UCSD-AML1 (cell line): Measurements from ENCODE around the gene INS.
"Not testable (repeated sequence)": the region's sequence is repeated elsewhere in the genome, so short reads cannot be mapped to it uniquely, and the experiment has no call there.

Experiments used
- DNase-seq: peaks from one replicate; lab custom pipeline; 2025; ENCODE audit not compliant: unreplicated experiment; lab: John Stamatoyannopoulos, UW

Gene INS

DNA sequence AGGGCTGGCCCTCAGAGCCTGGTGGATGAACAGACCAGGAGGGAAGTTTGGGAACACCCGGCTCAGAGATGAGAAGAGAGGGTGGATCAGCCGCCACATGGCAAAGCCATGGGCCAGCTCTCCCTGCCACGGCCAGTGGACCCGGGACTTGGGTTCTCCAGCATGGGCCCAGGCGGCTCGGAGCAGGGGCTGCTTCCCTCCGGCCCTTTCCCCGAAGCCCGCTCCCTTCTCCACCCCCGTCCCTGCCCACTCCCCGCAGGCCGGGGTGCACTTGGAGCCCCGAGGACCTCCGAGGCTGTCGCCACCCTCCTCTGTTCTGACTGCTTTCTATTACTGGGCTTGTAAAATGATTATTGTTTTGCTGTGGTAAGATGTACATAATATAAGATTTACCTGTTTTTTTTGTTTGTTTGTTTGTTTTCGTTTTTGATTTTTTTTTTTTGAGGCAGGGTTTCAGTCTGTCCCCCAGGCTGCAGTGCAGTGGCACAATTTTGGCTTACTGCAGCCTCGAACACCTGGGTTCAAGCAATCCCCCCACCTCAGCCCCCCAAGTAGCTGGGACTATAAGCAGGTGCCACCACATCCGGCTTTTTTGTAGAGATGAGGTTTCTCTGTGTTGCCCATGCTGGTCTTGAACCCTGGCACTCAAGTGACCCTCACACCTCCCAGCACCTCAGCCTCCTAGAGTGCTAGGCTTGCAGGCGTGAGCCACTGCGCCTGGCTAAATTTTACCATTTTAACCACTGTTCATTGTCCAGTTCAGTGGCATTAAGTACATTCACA, 21.9 kb upstream of the INS start:
- DNase-seq, result no peak

DNA sequence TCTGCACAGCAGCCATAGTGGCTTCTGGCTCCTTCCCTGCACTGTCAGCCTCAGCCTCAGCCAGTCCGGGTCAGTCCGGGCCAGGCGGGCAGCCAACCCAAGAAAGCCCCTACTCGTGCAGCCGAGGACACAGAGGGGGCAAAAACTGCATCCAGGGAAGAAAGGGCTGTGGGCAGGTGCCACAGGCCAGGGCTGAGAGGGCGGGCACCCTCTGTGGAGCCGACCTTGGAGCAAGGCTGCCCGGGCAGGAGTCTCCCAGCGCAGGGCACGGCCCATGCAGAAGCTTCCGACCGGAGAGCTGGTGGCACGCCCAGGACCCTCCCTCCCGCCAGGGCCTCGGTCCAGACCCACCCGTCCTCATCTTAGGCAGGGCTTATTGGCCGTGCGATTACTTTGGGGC, 21.1 kb upstream of the INS start:
- DNase-seq, result no peak

DNA sequence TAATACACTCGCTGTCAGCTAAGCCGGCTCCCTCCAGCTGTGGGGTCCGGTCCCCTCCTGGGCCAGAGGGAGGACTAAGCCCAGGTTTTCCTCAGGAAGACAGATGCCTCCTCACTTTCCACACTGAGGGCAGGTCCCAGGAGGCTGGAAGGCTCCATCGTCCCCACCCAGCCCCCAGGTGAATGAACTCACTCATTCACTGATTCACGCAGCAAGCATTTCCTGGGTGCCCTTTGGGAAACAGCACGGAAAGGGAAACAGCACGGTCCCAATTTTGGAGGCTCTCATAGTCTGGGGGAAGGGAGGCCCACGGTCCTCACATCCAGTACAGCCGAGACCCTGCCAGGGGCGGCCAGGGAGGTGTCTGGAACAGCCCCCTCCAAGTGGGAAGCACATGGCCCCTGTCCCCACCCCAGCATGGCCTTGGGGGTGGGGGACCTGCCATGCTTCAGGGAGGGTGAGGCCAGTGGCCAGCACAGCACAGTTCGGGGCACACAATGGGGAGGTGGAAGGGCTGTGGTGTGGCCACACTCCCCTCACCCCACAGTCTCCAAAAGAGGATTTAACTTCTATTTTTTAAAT, 19.9 kb upstream of the INS start:
- DNase-seq, result no peak

DNA sequence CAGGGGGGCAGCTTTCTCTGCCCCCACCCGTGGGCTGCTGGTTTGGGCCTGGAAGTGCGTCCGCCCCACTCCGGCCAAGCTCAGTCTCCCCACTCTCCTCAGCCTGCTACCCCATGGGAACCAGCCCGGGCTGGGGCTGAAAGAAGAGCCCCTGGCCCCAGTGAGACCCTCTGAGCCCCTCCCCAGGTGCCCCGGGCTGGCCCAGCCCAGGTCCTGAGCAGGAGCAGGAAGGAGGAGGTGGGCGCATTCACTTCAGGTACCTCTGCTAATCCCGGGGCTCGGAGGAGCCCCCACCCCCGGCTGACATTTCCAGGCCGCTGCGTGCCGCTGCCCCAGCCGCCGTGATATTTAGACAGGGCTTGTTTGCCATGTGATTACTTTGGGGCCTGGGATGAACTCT, 19.3 kb upstream of the INS start:
- DNase-seq, result no peak

DNA sequence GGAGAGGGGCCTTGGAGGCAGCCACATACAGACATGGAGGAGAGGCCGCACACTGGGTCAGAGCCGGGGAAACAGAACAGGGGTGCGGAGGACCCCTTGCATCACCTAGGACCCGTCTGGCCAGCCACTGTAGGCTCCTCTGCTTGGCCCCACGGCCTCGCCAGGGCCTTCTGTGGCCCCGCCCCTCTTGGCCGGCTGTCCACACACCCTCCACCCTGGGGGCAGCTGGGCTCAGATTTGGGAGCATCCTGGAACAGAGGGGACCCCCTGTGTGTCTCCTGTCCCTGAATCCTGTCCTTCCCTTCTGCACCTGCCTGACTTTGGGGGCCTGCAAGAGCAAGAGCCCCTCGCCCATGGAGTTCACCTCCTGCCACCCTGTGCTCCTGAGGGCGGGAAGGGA, 18.5 kb upstream of the INS start:
- no peak for DNase-seq

DNA sequence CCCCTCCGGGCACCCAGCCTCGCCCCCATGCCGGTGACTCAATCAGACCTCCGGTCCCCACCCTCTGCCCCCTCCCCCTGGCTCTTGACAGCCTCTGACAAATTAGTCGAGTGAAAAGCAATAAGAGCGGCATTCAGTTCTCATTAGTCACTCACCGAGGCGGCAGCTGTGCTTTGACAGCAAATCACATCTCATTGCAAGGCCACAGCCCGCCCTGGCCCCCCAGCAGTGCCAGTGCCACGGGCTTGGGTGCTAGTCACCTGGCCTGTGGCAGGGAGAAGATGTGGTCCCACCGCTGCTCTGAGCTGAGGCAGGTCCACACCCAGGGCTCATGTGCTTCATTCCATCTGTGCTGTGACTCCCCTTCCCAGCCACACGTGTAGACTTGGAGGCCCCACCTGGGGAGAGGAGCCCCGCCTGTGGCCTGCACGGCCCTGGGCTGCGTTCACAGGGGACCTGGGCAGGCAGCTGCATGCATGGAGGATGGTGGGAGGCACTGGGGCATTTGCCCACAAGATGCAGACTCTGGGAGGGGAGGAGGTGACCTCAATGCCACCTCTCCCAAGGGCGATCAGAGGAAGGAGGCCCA, 18.0 kb upstream of the INS start:
- DNase-seq, result no peak

DNA sequence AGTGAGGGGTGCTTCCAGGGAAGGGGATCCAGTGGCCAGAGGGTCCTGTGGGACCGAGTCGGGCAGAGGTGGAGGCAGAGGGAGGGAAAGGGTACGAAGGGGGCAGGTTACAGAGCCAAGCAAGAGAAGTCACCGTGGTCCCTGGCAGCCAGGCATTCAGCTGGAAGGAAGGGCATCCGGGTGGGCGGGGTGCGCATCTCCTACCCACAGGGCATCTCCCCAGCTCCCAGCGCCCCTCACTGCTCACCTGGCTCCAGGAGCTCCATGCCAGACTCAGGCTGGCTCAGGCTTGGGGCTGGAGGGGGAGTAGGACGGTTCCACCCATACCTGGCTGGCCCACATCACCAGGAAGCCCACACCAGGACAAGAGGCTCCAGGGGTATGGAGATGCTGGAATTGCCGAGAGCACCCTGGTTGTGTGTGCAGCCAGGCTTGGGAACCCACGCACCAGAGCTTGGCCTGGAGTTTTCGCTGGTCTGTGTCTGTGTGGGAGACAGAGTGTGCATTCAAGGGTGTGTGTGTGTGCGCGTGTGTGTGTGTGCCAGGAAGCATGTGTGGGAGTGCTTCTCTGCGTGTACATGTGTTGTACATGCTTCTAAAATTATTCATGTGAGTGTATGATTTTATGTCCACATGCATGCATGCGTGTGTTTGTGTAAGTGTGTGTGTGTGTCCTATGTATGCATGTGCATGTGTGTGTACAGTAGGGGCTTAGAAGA, 17.2 kb upstream of the INS start:
- not testable (repeated sequence) for DNase-seq

DNA sequence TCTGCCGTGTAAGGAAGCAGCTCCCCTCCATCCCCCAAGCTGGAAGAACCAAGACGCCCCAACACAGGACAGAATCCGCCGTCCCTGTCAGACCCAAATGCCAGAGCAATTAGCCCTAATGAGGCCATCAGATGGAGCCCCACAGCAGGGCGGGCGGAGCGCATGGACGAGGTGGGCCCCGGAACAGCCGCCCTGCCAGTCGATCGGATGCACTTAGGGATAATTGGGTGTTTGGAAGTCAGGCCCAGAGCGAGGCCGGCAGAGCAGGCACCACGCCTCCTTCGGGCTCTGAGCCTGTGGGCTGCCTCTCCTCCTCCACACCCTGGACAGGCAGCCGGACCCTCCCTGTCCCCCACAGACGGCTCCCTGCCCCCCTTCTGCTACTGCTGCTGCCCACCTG, 16.1 kb upstream of the INS start:
- no peak for DNase-seq

DNA sequence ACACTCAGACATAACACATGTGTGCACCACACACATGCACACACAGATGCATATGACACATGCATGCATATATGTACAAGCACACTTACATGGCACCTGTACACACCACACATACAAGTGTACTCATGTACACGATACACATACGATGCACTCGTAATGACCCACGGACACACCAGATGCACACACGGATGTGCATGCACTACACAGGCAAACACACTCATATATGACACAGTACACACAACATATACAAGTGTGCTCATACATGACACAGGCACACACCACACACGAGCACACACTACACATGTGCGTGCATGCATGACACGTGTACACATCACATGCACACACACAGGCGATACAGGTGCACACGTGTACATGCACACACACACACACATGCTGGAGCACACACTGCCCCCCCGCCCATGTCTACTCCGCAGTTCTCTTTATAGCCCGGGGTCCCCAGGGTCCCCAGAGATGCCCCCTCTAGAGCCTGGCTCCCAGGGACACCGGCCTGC, 15.4 kb upstream of the INS start:
- no peak for DNase-seq

DNA sequence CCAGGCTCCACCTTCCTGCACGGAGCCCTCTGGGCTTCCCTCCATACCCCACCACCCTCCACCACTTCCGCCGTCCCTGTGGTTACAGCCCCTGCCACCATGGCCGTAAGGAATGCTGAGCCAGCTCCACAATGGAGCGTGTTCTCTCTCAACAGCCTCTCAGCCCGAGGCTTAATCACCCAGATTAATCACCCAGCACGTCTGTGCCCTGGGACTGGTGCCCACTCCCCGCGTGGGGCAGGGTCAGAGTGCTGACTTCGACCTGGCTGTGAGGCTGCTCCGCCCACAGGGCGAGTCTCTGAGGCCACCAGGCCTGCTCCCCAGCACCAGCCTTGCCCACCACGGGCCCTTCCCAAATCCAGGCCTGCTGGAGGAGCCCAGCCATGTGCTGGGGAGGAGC, 14.7 kb upstream of the INS start:
- DNase-seq, result no peak

DNA sequence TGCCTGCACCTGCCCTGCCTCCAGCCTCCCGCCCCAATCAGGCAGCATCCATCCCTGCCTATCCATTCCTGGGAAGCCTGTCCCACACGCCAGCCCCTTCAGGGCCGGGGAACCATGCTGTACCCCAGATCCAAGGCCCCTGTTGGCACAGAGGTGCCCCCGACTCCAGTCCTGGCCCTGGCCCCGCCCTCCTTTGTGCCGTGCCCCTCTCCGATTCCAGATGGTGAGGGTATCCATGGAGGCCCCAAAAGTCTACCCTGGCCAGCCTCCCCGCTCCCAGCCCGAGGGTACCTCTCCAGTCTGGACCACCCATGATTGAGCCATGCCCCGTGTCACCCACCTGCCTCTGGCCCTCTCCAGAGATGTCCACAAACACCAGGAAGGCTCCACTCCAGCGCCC, 13.4 kb upstream of the INS start:
- no peak for DNase-seq

DNA sequence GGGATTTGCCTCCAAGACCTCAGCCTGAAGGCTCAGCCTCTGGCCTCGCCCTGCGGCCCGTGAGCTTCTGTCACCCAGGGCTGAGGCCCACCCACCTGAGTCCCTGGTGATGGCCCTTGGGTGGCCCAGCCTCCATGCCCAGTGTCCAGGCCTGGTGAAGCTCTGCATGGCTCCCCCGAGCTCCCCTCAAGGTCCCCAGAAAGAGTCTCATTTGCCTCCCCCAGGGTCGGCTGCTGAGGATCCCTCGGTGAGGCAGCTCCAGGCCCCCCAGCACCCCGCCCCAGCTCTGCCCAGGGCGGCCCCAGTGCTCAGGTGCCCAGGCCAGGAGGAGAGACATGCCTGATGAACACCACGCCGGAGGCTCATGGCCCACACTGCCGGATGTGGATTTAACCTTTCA, 12.8 kb upstream of the INS start:
- no peak for DNase-seq

DNA sequence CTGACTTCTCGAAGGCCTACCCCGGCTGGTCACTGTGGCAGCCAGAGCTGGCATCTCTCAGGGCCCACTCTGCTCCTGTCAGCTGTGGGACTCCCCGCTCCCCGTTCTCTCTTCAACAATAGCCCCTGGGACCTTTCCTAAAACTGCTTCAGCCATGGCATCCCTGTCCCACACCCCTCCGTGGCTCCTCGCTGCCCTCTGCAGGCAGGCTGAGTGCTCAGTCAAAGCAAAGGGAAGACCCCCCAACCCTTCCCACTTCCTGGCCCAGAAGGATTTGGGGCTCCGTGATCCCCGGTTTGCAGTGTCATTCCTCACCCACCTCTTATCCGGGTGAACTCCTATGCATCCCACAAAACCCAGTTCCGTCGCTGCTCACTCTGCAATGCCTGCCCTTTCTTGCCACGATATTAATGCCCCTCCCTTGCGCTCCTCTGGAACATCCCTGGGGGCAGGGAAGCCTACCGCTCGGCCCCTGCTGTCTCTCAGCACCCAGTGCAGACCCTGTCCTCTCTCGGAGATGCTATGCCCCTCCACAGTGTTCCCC, 12.2 kb upstream of the INS start:
- no peak for DNase-seq

DNA sequence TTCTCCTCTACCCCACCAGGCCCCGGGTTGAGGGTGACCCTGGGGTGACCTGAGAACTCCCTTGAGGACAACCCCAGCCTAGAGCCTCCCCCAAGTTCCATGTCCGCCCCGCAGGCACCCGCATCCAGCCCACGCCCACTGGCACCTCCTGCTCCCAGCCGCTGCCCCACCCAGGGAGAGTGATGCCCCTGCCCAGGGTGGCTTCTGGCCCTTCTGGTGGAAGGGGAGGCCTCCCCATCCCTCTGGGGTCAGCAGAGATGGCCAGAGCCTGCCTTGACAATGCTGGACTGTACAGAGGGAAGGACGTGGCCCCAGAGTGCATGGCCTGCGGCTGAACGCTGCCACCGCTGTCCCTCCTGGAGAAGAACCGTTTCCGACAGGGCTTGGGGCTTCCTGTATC, 11.7 kb upstream of the INS start:
- no peak for DNase-seq

DNA sequence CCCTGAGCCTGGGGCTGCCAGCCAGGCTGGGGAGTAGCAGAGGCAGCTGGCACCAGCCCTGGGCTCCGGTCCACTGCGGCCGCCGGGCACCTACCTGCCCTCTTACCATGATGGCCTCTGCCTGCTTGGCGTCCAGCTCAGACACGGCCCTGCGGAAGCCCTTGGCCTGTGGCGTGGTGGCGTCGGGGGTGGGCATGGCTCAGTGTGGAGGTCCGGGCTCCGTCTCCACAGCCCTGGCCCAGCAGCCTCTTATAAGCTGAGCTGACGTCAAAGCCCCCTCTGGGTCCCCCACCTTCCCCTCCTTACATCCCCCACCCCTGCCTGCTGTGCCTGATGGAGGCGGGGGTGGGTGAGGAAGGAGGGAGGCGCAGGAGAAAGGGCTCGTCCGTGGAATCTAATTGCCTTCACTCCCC, 10.6 kb upstream of the INS start, which contains the start of gene TH:
TSS of gene TH (minus strand) at position 225 of the 413 bp plus-strand sequence. CDS start at position 196, 29 bp downstream.
- no peak for DNase-seq

DNA sequence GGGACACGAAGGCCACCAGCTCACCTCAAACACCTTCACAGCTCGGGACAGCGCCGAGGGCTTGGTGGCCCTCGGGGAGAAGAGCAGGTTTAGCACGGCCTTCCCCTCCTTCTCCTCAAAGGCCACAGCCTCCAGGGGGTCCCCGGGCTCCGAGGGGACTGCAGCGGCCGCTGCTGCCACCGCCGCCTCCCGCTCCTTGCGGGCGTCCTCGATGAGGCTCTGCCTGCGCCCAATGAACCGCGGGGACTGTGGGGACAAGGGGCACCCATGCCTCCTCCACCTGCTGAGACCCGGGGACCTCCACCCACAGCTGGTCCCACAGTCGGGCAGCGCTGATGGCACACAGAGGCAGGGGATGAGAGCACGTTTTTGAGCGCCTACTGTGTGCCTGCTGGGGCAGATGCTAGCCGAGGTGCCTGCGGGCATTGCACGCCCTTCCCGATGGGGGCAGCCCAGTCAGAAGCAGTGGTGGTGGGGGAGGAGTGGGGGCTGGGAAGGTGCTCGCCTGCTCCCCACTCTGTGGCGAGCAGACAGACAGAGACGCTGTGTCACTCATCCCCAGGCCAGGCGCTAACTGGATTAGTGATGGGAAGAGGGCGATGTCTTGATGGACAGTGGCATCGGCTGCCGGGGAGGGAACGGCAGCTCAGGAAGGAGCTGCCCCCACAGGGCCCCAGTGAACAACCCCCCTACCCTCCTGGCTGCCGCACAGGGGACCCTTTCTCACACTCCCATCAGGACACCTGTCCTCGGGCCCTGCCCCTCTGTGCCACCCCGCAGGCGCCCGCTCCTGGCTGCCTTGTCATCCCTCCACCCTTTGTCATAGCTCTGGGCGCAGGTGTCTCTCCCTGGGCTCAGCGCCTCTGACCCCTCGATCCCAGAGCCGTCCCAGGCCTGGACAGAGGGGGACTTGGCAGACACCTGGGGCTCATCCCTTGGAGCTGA, 8.9 kb upstream of the INS start:
- DNase-seq, result no peak

DNA sequence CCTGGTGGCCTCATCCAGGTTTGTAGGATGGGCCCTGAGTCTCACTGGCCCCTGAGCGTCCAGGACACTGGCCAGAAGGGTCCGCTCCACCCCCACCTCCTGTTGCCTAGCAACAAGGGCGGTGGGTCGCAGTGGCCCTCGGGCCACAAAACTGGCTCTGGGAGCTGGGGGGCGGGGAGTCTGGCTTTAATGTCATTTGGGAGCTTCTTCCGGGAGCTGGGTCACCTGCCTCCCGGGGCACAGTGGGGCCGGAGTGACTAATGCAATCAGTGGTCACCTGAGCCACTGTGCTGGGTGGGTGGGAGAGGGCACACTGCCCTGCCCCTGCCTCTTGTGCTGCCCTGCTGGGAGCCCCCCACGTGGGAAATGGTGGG, 8.0 kb upstream of the INS start:
- no peak for DNase-seq

DNA sequence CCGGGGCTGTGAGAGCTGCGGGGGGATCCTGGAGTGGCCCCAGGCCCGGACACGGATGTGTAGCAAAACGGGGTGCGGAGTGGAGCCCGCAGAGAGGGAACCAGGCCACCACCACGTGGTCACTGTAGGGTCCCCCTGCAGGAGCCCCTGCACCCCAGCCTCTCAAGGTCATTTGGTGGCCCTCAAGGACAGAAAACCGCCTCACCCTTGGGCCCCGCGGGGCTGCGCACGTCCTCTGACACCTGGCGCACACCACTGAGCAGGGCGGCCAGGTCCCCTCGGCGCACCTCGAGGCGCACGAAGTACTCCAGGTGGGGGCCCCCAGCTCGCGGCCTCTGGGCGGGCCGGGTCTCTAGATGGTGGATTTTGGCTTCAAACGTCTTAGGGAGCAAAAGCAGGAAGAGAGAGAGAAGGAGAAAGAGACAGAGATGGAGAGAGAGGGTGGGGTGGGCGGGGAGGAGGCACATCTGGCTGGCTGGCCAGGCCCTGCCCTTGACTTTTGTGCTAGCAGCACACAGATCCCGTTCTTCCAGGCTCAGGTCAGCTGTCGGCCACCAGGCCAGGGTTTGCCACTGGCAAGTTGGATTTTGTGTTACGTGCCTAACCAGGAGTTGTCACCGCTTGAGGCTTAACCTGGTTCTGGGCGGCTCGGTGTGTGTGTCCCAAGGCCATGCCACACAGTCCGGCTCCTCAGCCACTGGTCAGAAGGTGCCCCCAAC, 7.4 kb upstream of the INS start:
- no peak for DNase-seq

DNA sequence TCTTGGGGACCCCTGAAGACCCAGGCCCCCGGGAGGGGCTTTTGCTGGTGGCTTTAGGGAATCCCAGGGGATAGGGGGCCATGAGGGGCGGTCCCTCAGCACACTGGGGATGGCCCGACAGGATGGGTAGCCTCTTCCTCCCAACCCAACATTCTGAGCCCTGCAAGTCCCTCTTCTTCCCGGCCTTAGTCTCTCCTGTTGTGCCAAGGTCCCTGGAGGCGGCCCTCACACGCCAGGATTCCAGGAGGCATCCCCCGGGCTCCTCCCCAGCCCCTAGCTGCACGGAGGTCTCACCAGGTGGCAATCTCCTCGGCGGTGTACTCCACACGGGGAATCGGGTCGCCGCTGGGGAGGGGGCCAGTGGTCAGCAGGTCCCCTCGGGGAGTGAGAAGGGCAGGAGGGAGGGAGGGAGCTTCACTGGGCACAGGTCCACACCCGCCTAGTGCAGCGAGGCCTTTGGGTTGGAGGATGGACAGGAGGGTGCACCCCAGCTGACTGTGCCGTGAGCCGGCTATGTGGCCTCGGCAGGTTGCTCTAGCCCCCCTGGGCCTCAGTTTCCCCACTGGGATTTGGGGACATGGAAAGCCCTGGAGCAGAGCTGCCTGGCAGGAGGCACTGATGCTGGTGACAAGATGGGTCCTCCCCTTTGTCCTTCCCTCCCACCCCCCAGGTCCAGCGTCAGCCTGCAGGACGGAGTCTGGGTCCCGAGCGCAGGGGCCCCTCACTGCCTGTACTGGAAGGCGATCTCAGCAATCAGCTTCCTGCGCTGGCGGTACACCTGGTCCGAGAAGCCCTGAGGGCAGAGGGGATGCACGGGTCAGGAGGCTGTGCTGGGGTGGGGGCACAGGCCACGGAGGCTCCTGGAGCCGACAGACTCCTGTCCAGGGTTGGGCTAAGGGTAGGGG, 6.4 kb upstream of the INS start:
- DNase-seq, result no peak
